Activated CD4-positive, alpha-beta T cell treated with anti-CD3 and anti-CD28 coated beads, Interleukin-2, amount 10 ng/mL, durations not matched to agents 24 days and 14 days (primary cell): Measurements from ENCODE around the gene DPM1. TPM values are rescaled to one million over a fixed set of nuclear protein-coding genes. Genes with fewer than 3 reads are reported as not detected.

Experiments
- DNase-seq: peaks from one replicate; pipeline ENCODE4 v3.0.0; 2022
- H3K27ac Mint-ChIP-seq: one replicate; pipeline ENCODE4 v1.8.0; 2022; ENCODE audit warnings: mild to moderate bottlenecking, mixed read lengths
- H3K27me3 Mint-ChIP-seq: one replicate; pipeline ENCODE4 v1.8.0; 2022; ENCODE audit warnings: mixed read lengths
- H3K36me3 Mint-ChIP-seq: one replicate; pipeline ENCODE4 v1.8.0; 2022; ENCODE audit warnings: low read depth, mild to moderate bottlenecking, mixed read lengths
- H3K4me1 Mint-ChIP-seq: one replicate; pipeline ENCODE4 v1.8.0; 2021; ENCODE audit warnings: mixed read lengths
- H3K4me3 Mint-ChIP-seq: one replicate; pipeline ENCODE4 v1.8.0; 2022; ENCODE audit warnings: mild to moderate bottlenecking, moderate library complexity, mixed read lengths
- H3K9me3 Mint-ChIP-seq: one replicate; pipeline ENCODE4 v1.8.0; 2021; ENCODE audit warnings: mixed read lengths
- intact Hi-C: fragments of 100-400 bp; cut with micrococcal nuclease; formaldehyde crosslinking; loops from one replicate; pipeline ENCODE4 v1.15.1; 2023
- total RNA-seq: library from RNA; stranded (reverse); gene quantifications from 2 replicates; pipeline ENCODE4 v1.2.3, GENCODE V29; 2022

DPM1 gene
- total RNA-seq, 1 donor from 2014 or later: 68.3 TPM

DNA sequence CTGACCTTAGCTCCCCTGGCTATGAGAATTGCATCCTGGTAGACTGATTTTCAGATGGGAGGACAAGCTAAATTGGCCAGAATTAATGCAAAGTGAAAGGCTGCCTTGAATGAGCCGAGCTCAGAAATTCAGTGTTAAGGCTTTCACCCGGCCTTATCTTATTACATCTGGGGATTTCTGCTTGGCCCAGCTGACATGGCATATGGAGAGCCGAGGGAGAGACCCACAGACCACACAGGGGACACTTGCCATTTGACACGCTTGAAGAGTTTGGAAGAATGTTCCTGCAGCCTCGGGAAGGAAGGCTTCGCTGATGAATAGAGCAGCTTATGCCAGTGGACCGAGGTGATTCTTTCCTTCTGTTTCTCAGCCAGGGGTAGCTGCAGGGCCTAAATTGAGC is 9.3 kb upstream of the DPM1 start:
- Mint-ChIP-seq H3K27ac (no peak overlapping the region), H3K27me3 (peaks cover 5% of the 10 kb centered on the region), H3K4me1 (no peaks in the 10 kb centered on the region), H3K9me3 (no peaks in the 10 kb centered on the region), H3K4me3 (no peak overlapping the region), H3K36me3 (no peaks in the 10 kb centered on the region)
- intact Hi-C loops: no loop called here
- no peak for DNase-seq

DNA sequence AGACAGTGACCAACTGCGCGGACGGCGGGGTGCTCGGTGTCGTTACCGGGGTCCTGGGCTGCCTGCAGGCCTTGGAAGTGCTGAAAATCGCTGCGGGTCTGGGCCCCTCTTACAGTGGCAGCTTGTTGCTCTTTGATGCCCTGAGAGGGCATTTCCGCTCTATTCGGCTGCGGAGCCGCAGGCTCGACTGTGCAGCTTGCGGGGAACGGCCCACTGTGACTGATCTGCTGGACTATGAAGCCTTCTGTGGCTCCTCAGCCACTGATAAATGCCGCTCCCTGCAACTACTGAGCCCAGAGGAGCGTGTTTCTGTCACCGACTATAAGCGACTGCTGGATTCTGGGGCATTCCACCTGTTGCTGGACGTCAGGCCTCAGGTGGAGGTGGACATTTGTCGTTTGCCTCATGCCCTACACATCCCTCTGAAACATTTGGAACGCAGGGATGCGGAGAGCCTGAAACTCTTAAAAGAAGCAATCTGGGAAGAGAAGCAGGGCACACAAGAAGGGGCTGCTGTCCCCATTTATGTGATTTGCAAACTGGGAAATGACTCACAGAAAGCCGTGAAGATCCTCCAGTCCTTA is 1.3 kb upstream of the DPM1 start:
- intact Hi-C loops: loop anchor here (2.0 to 5.0 kb wide), 2 partner anchors 47 to 165 kb away; partner anchors contain the start of gene BCAS4
- no peaks in the 10 kb centered on the region for H3K27me3 Mint-ChIP-seq
- peaks cover 27% of the 10 kb centered on the region for H3K36me3 Mint-ChIP-seq
- DNase-seq: no peak
- peak overlapping the region; percentile 96 for H3K27ac Mint-ChIP-seq
- peaks cover 28% of the 10 kb centered on the region for H3K4me1 Mint-ChIP-seq
- no peaks in the 10 kb centered on the region for H3K9me3 Mint-ChIP-seq
- H3K4me3 Mint-ChIP-seq: peak overlapping the region; percentile 99

DNA sequence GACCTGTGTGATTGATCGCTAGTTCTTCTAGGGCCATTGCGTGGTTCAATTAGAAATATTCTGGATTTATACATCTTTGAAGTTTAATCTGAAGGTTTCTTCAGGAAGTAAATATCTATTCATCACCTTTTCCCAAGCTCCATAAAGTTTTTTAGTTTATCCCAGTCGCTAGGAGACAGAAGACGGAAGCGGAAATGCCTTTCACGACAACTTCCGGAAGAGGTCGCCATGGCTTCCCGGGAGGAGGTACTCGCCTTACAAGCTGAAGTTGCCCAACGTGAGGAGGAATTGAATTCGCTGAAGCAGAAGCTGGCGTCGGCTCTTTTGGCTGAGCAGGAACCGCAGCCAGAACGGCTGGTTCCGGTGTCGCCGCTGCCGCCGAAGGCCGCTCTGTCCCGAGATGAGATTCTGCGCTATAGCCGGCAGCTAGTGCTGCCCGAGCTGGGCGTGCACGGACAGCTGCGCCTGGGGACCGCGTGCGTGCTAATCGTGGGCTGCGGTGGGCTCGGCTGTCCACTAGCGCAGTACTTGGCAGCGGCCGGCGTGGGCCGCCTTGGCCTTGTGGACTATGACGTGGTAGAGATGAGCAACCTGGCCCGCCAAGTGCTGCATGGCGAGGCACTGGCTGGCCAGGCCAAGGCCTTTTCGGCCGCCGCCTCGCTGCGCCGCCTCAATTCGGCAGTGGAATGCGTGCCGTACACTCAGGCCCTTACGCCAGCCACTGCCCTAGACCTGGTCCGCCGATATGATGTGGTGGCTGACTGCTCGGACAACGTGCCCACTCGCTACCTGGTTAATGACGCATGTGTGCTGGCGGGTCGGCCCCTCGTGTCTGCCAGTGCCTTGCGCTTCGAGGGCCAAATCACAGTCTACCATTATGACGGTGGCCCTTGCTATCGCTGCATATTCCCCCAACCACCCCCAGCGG is 547 bp upstream of the DPM1 start, which contains the start of gene MOCS3:
TSS of gene MOCS3 (plus strand) at position 204 of the 928 bp plus-strand sequence. CDS start at position 229, 25 bp downstream.
- Mint-ChIP-seq H3K36me3 (peaks cover 30% of the 10 kb centered on the region), H3K4me3 (peak within 1 kb of the TSS; percentile 99), H3K27me3 (no peaks in the 10 kb centered on the region), H3K27ac (peak within 1 kb of the TSS; percentile 96), H3K4me1 (peaks cover 28% of the 10 kb centered on the region), H3K9me3 (no peaks in the 10 kb centered on the region)
- DNase-seq: peak; percentile 95
- intact Hi-C loops: loop anchor here (1.0 to 5.0 kb wide), 3 partner anchors 28 to 164 kb away; partner anchors contain the start of genes ADNP and BCAS4

DNA sequence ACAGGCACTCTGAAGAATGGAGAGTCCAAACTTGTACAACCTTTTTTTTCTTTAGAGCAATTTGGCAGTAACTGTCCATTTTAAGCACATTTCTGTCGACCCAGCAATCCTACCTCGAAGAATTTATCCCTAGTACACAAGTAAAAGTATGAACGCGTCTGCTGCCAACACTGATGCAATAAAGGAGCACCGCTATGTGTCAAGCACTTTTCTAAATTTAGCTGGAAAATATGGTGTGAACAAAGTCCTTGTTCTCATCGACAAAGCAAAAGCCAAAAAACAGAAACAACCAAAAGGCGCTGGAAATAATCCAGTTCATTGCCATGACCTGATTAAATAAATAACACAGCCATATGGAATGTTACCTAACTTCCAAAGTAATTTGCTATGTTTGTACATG is 1.1 kb downstream of the DPM1 start:
- H3K4me3 Mint-ChIP-seq: peak overlapping the region; percentile 99
- H3K4me1 Mint-ChIP-seq: peaks cover 28% of the 10 kb centered on the region
- intact Hi-C loops: loop anchor here (5.0 kb wide), 1 partner anchor 45 kb away; no protein-coding TSS in a partner anchor
- DNase-seq: no peak
- H3K36me3 Mint-ChIP-seq: peaks cover 36% of the 10 kb centered on the region
- H3K27me3 Mint-ChIP-seq: no peaks in the 10 kb centered on the region
- H3K9me3 Mint-ChIP-seq: no peaks in the 10 kb centered on the region
- H3K27ac Mint-ChIP-seq: peak overlapping the region; percentile 96

DNA sequence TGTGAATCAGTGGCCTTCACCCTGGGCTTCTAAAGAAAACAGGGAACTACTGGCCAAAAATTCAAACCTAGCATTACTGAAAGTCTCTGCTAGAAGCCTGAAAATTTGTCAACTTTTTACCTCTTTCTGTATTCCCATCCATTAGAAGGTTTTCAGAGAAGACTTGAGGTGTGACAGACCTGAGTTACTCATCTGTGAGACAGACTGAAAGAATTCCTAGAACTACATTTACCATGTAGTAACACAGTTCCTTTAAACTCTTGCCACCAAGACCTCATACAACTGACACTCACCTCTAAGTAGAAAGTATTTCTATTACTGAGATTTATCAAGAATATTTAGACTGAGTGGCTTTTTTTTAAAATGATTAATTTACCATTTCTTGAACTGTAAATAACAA is 4.5 kb downstream of the DPM1 start:
- H3K27ac Mint-ChIP-seq: no peak overlapping the region
- H3K9me3 Mint-ChIP-seq: no peaks in the 10 kb centered on the region

DNA sequence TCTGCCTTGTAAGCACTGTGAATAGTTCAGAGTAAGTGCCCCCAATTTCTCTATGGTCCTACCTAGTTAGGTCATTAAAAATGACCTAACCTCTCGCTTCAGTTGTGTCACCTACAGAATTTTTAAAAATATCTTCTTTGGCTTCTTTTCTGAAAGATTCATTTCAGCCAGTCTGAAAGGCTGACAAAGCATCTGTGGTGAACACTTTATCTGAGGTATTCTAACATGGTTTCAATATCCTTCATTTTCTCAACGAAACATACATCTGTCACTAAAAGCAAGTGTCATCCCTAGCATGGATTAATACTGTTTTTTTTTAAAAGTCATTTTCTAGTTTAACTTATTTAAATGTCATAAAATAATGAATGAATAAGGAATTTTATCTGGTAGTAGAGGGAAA is 5.1 kb downstream of the DPM1 start:
- no peaks in the 10 kb centered on the region for H3K9me3 Mint-ChIP-seq
- H3K36me3 Mint-ChIP-seq: peaks cover 40% of the 10 kb centered on the region
- H3K4me1 Mint-ChIP-seq: peaks cover 20% of the 10 kb centered on the region
- H3K4me3 Mint-ChIP-seq: no peak overlapping the region
- intact Hi-C loops: no loop called here
- no peak for DNase-seq
- no peak overlapping the region for H3K27ac Mint-ChIP-seq
- no peaks in the 10 kb centered on the region for H3K27me3 Mint-ChIP-seq

More for the DNA sequence above, 4.5 kb downstream of the DPM1 start:
- Mint-ChIP-seq H3K27me3 (no peaks in the 10 kb centered on the region), H3K4me1 (peaks cover 20% of the 10 kb centered on the region), H3K36me3 (peaks cover 40% of the 10 kb centered on the region), H3K4me3 (no peak overlapping the region)
- DNase-seq: no peak
- intact Hi-C loops: no loop called here

DNA sequence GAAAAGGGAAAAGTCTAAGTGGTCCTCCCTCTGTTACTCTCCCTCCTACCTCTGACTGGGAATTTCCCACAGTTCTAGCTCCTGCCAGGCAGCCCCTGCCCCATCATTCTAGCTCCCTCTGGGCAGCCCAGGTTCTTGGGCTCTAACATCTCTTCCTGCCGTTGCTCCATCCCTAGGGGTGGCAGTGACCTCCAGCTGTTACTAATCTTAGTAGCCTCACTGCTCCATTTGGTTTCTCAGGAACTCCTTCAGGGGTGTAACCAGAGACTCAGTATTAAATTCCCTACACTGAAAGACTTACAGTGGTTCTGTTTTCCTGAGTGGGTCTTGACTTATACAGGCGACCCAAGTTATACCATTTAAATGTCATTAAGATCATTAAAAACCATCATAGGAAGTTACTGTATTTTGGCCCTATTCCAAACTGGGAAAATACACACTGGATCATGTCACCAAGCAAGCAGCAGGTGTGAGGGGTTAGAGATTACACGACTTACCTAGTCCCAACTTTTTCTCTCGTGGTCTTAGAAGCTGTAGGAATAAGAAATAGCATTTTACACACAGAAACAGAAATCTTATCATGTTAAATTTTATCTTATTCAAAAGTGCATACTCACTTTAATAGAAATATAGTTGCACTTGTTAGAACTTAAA is 10.1 kb downstream of the DPM1 start:
- Mint-ChIP-seq H3K27ac (no peak overlapping the region), H3K36me3 (peaks cover 45% of the 10 kb centered on the region)
- intact Hi-C loops: no loop called here

DNA sequence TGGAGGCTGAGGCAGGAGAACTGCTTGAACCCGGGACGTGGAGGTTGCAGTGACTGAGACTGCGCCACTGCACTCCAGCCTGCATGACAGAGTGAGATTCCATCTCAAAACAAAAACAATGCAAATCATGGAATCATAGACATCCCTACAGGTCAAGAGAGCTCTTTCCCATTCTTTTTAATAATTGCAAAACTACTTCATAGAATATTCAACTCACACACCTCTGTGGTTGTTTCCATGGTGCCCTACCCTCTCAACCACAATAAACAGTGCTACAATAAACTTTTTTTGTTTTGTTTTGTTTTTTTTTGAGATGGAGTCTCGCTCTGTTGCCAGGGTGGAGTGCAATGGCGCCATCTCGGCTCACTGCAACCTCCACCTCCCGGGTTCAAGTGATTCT is 15.3 kb downstream of the DPM1 start:
- no peak for DNase-seq
- Mint-ChIP-seq H3K4me3 (no peak overlapping the region), H3K27me3 (no peaks in the 10 kb centered on the region), H3K36me3 (peaks cover 44% of the 10 kb centered on the region), H3K9me3 (no peaks in the 10 kb centered on the region), H3K27ac (no peak overlapping the region), H3K4me1 (no peaks in the 10 kb centered on the region)
- intact Hi-C loops: no loop called here

More for the DNA sequence above, 10.1 kb downstream of the DPM1 start:
- DNase-seq: no peak
- Mint-ChIP-seq H3K4me1 (no peaks in the 10 kb centered on the region), H3K27me3 (no peaks in the 10 kb centered on the region), H3K9me3 (no peaks in the 10 kb centered on the region), H3K4me3 (no peak overlapping the region)

DNA sequence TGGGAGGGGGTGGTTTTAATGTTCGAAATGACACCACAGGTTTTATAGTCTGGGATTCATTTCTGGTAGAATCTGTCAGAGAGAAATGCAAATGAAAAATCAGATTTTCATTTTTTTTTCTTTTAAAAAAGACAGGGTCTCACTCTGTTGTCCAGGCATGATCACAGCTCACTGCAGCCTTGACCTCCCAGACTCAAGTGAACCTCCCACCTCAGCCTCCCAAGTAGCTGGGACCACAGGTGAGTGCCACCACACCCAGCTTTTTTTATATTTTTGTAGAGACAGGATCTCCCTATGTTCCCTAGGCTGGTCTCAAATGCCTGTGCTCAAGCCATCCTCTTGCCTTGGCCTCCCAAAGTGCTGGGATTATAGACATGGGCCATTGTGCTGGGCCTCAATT is 24.7 kb downstream of the DPM1 start:
- H3K36me3 Mint-ChIP-seq: peaks cover 47% of the 10 kb centered on the region
- H3K4me1 Mint-ChIP-seq: peaks cover 23% of the 10 kb centered on the region
- no peak overlapping the region for H3K27ac Mint-ChIP-seq
- intact Hi-C loops: loop anchor here (5.0 kb wide), 1 partner anchor 1656 kb away; the partner anchor contains the start of gene ZNFX1
- no peak for DNase-seq
- no peaks in the 10 kb centered on the region for H3K9me3 Mint-ChIP-seq
- no peak overlapping the region for H3K4me3 Mint-ChIP-seq
- H3K27me3 Mint-ChIP-seq: no peaks in the 10 kb centered on the region

DNA sequence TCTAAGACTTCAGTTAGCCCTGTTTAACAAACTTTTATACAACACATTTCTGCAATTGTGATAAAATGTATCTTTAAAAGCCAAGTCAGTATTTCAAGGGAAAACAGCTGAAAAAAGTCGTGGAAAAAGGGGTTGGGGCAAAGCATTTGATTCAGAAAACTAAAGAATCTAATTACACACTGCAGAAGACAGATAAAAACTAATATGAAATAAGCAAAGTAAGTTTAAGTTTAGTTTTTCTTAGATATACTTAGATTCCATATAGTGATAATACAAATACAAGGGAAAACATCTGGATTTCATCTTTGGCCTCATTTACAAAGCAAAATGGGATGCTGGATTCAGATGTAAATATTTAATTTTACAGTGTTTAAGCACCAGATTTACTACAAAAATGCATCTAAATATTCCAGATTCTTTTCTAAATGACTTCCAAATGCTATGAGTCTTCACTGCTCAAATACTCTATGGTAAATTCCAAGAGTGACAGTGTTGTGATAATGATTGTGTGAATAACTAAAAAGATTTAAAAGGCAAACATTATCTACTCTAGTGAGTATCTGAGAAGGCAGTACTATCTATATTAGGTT is 25.5 kb downstream of the DPM1 start:
- DNase-seq: no peak
- Mint-ChIP-seq H3K4me1 (peaks cover 29% of the 10 kb centered on the region), H3K27me3 (no peaks in the 10 kb centered on the region), H3K9me3 (no peaks in the 10 kb centered on the region), H3K36me3 (peaks cover 51% of the 10 kb centered on the region), H3K27ac (peak overlapping the region; percentile 95), H3K4me3 (peak overlapping the region; percentile 94)
- intact Hi-C loops: loop anchor here (5.0 kb wide), 1 partner anchor 1655 kb away; the partner anchor contains the start of gene ZNFX1

DNA sequence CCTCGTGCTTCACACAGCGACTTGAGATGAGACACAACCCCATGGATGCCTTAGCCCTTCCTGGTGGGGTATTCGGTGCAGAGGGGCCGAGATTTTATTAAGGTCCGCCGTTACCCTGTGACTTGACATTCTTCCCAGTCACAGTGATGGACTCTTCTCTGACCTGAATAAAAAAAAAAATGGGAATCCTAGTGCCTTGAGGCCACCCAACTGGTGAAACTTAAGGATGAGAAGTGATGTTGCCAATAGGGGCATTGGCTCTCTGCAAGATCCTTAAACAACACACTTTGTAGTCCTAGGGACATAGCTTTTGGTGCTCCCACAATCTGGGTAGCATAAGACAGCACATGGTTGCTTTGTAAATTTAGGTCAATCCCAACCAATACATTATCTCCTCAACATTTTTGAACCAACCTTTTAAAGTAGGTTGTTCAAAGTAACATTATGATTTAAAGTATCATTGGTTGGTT is 26.3 kb downstream of the DPM1 start:
- Mint-ChIP-seq H3K36me3 (peaks cover 58% of the 10 kb centered on the region), H3K27me3 (no peaks in the 10 kb centered on the region), H3K4me3 (peak overlapping the region; percentile 94), H3K4me1 (peaks cover 34% of the 10 kb centered on the region), H3K27ac (peak overlapping the region; percentile 95), H3K9me3 (no peaks in the 10 kb centered on the region)
- intact Hi-C loops: loop anchor here (5.0 kb wide), 1 partner anchor 1655 kb away; the partner anchor contains the start of gene ZNFX1
- DNase-seq: no peak

DNA sequence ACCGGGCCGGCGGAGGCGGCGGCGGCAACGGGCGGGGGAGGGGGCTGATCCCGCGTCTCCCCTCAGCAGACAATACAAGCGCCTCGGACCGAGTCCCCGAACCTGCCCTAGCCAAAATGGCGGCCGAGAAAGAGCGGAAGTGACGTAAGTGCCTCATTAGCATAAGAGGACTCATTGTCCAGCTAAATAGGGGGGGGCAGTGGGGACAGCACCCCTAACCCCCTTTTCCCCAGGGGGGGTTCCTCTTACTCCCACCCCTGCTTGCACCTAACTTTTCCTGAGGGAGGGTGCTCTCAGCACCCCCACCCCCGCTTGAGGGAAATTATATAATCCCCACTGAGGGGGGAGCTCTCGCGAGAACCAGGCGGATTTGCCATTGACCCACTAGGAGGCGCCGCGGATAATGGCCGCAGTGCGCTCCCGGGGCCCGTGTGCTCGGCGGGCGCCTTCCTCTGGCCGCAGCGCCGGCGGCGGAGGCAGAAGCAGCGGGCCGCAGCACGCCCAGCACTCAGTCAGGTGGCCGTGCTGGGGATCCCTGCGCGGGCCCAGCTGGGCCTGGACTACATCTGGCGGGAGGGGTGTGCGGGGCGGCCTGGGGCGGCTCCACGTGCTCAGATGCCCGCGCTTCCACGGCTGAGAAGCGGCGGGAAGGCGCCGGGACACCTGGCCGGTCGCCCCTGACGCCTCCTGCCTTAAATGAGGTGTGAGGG is 26.9 kb downstream of the DPM1 start, which contains the start of gene ADNP:
TSS of gene ADNP (minus strand) at position 132 of the 710 bp plus-strand sequence. CDS start 27,441 bp downstream, outside the sequence.
- Mint-ChIP-seq H3K27ac (peak within 1 kb of the TSS; percentile 95), H3K9me3 (no peaks in the 10 kb centered on the region), H3K27me3 (no peaks in the 10 kb centered on the region), H3K4me3 (peak within 1 kb of the TSS; percentile 94), H3K36me3 (peaks cover 58% of the 10 kb centered on the region), H3K4me1 (peaks cover 39% of the 10 kb centered on the region)
- DNase-seq: peak; percentile 96
- intact Hi-C loops: loop anchor here (1.0 to 5.0 kb wide), 4 partner anchors 17 to 1654 kb away; partner anchors contain the start of genes DPM1, MOCS3 and ZNFX1
